SK-N-SH (cell line): Measurements from ENCODE around the gene NRL. TPM values are rescaled to one million over a fixed set of nuclear protein-coding genes. Genes with fewer than 3 reads are reported as not detected.

Source experiments
- CTCF ChIA-PET: fragments of 300-600, 350-600 bp; formaldehyde crosslinking; extraction: SDS; loops from one replicate; lab custom pipeline; 2021; lab: Yijun Ruan, JAX
- POLR2A ChIA-PET: fragments of 350-600 bp; sonication (Branson Sonifier 250); formaldehyde crosslinking; extraction: SDS; loops from one replicate; lab custom pipeline; 2020; ENCODE audit warnings: antibody characterized with exemption, inconsistent platforms; lab: Yijun Ruan, JAX
- DNase-seq: peaks from one replicate; pipeline ENCODE4 v3.0.0; 2012
- H2AFZ ChIP-seq: fragments of 200-600 bp; sonication (generic); 2 replicates; pipeline ENCODE4 v1.8.1; 2016; ENCODE audit warnings: antibody characterized with exemption, mild to moderate bottlenecking, low read depth
- H3F3A ChIP-seq: fragments of 200-600 bp; sonication (generic); replicated peaks from 2 replicates; pipeline ENCODE3; 2016; ENCODE audit warnings: antibody characterized with exemption, mild to moderate bottlenecking; ENCODE audit not compliant: insufficient read depth
- H3K27ac ChIP-seq, 2 experiments: fragments of 200-500 bp in 1 of 2; fragments of 200-600 bp in 1 of 2; sonication (Bioruptor generic) in 1 of 2; sonication (generic), shearing (Covaris generic) in 1 of 2; 2 replicates each; pipeline versions ENCODE4 v1.5.1 to v1.6.1; 2014 to 2016; ENCODE audit warnings: low read depth in 2 of 2, inconsistent platforms in 1 of 2, low read length in 1 of 2, mild to moderate bottlenecking in 1 of 2, mixed read lengths in 1 of 2
- H3K27me3 ChIP-seq: fragments of 200-600 bp; sonication (generic), shearing (Covaris generic); 2 replicates; pipeline ENCODE4 v1.6.1; 2016; ENCODE audit warnings: mixed run types; ENCODE audit not compliant: insufficient read depth
- H3K36me3 ChIP-seq, 2 experiments: fragments of 200-500 bp in 1 of 2; fragments of 200-600 bp in 1 of 2; sonication (Bioruptor generic) in 1 of 2; sonication (generic) in 1 of 2; replicated peaks in 1 of 2; 2 replicates each; pipeline versions ENCODE3 to v1.5.1; 2014 to 2016; ENCODE audit warnings: low read length in 1 of 2, mild to moderate bottlenecking in 1 of 2; ENCODE audit not compliant: insufficient read depth in 2 of 2, control insufficient read depth in 1 of 2
- H3K4me1 ChIP-seq, 2 experiments: fragments of 200-500 bp in 1 of 2; fragments of 200-600 bp in 1 of 2; sonication (Bioruptor generic) in 1 of 2; sonication (generic), shearing (Covaris generic) in 1 of 2; 2 replicates each; pipeline versions ENCODE4 v1.5.1 to v1.6.1; 2014 to 2016; ENCODE audit warnings: low read depth in 1 of 2, low read length in 1 of 2, mixed run types in 1 of 2; ENCODE audit not compliant: insufficient read depth in 2 of 2, control insufficient read depth in 1 of 2
- H3K4me2 ChIP-seq: fragments of 200-600 bp; sonication (generic), shearing (Covaris generic); 2 replicates; pipeline ENCODE4 v1.6.1; 2017; ENCODE audit warnings: mixed run types
- H3K4me3 ChIP-seq, 2 experiments: fragments of 200-500 bp in 1 of 2; fragments of 200-600 bp in 1 of 2; sonication (Bioruptor generic) in 1 of 2; sonication (generic), shearing (Covaris generic) in 1 of 2; 2 replicates each; pipeline versions ENCODE4 v1.5.1 to v1.8.1; 2014 to 2016; ENCODE audit warnings: low read depth in 2 of 2, inconsistent platforms in 1 of 2, low read length in 1 of 2, mild to moderate bottlenecking in 1 of 2, mixed read lengths in 1 of 2, moderate library complexity in 1 of 2
- H3K79me2 ChIP-seq: fragments of 200-600 bp; sonication (generic); 2 replicates; pipeline ENCODE4 v1.8.1; 2017; ENCODE audit warnings: mild to moderate bottlenecking; ENCODE audit not compliant: insufficient read depth
- H3K9ac ChIP-seq: fragments of 200-600 bp; sonication (generic); 2 replicates; pipeline ENCODE4 v1.6.1; 2017; ENCODE audit warnings: mixed run types
- H3K9me2 ChIP-seq: fragments of 200-600 bp; sonication (generic); 2 replicates; pipeline ENCODE4 v1.6.1; 2017; ENCODE audit warnings: mixed run types
- H3K9me3 ChIP-seq: fragments of 200-600 bp; sonication (generic); 2 replicates; pipeline ENCODE4 v1.6.1; 2017; ENCODE audit warnings: mixed run types, mild to moderate bottlenecking, moderate library complexity
- H4K20me1 ChIP-seq: fragments of 200-600 bp; sonication (generic); 2 replicates; pipeline ENCODE4 v1.6.1; 2017; ENCODE audit warnings: mild to moderate bottlenecking, mixed run types; ENCODE audit not compliant: insufficient read depth
- CHD2 ChIP-seq: fragments of 150-350 bp; IDR thresholded peaks from 2 replicates; pipeline ENCODE4 v1.6.1; 2018; ENCODE audit warnings: low read length; ENCODE audit not compliant: partially characterized antibody
- FOXM1 ChIP-seq: IDR thresholded peaks from 2 replicates; pipeline ENCODE4 v1.4.0; 2012; ENCODE audit warnings: low read depth, mild to moderate bottlenecking
- GABPA ChIP-seq: IDR thresholded peaks from 2 replicates; pipeline ENCODE4 v1.4.0; 2012; ENCODE audit warnings: low read depth, mild to moderate bottlenecking
- JUND ChIP-seq: IDR thresholded peaks from 2 replicates; pipeline ENCODE4 v1.4.0; 2012
- MXI1 ChIP-seq: IDR thresholded peaks from 2 replicates; pipeline ENCODE4 v1.6.1; 2012; ENCODE audit warnings: mild to moderate bottlenecking, low read depth, low read length, improper control_type of control experiment
- NRF1 ChIP-seq: IDR thresholded peaks from 2 replicates; pipeline ENCODE4 v1.6.1; 2012; ENCODE audit warnings: low read depth, mild to moderate bottlenecking, low read length
- POLR2AphosphoS5 ChIP-seq: IDR thresholded peaks from 2 replicates; pipeline ENCODE4 v1.6.1; 2012; ENCODE audit warnings: low read depth, low read length
- REST ChIP-seq: IDR thresholded peaks from 2 replicates; pipeline ENCODE4 v1.6.1; 2012; ENCODE audit warnings: mild to moderate bottlenecking, low read depth, low read length, moderate library complexity
- SMC3 ChIP-seq: IDR thresholded peaks from 2 replicates; pipeline ENCODE4 v1.6.1; 2012; ENCODE audit warnings: low read depth, low read length, improper control_type of control experiment
- USF2 ChIP-seq: fragments of 150-350 bp; IDR thresholded peaks from 2 replicates; pipeline ENCODE4 v1.6.1; 2017; ENCODE audit warnings: antibody characterized with exemption, low read length, low read depth, borderline replicate concordance
- WGBS: methylation state at CpG from one replicate; pipeline ENCODE4 v1.1.6; 2017; ENCODE audit warnings: low lambda C conversion rate; 5-methylcytosine and 5-hydroxymethylcytosine counted together
- polyA plus RNA-seq, 3 experiments: library from polyadenylated mRNA; depleted of rRNA; stranded (reverse); fragments of >200 nt; gene quantifications; 2 replicates each; pipeline ENCODE4 v1.2.3, GENCODE V29; 2012

Gene NRL
- polyA plus RNA-seq, 1 of the 3 experiments (the other 2 are of a cell fraction) = 0.76 TPM

- TF ChIP-seq FOXM1 (no peak), NRF1 (no peak), POLR2AphosphoS5 (peak; percentile 91), USF2 (peak; percentile 82), GABPA (no peak), REST (no peak), JUND (no peak), MXI1 (peak; percentile 98), SMC3 (peak; percentile 63)
Measured at GRCh38 chr14:24160850-24161804, 46.4 kb upstream of the NRL start, which contains the start of gene IRF9 (continued).

GRCh38 chr14:24160499-24160849 is 45.7 kb upstream of the NRL start:
- ChIA-PET POLR2A (interaction anchor here (0.8 to 5.2 kb wide), 11 partner anchors 12 to 65 kb away, joined by 3 to 50 read pairs (median 5); partner anchors contain the start of genes DCAF11, EMC9, IPO4 and NRL), CTCF (interaction anchor here (0.8 to 3.5 kb wide), 33 partner anchors 10 to 136 kb away, joined by 3 to 38 read pairs (median 5); partner anchors contain the start of genes CARMIL3, CPNE6, DCAF11 and EMC9)
- 92% methylated on average over 4 of the region's 4 CpGs for WGBS
- TF ChIP-seq CHD2 = no peak
- no peaks in the 10 kb centered on the region for H3K9me3 ChIP-seq
- peaks cover 4 to 22% of the 10 kb centered on the region in 2 experiments; a peak in 1 of 4 replicates for H3K4me1 ChIP-seq
- H4K20me1 ChIP-seq = peaks cover 4% of the 10 kb centered on the region; the same call in 1 of the 2 replicates
- H3K4me3 ChIP-seq = no peak overlapping the region
- peaks cover 17% of the 10 kb centered on the region for H3F3A ChIP-seq
- peak overlapping the region; percentile 97; the same call in 1 of the 2 replicates for H3K4me2 ChIP-seq
- no peak overlapping the region for H3K9ac ChIP-seq
- H3K9me2 ChIP-seq = no peaks in the 10 kb centered on the region
- peaks cover 35 to 61% of the 10 kb centered on the region in 2 experiments for H3K36me3 ChIP-seq
- H2AFZ ChIP-seq = no peak overlapping the region
- peak overlapping the region; percentile 46 to 71; a peak in 3 of 4 replicates for H3K27ac ChIP-seq
- no peak for DNase-seq
- no peaks in the 10 kb centered on the region for H3K27me3 ChIP-seq
- peaks cover 23% of the 10 kb centered on the region for H3K79me2 ChIP-seq
